ENCODE results near the gene CXCL16.

The CXCL16 gene

DNA sequence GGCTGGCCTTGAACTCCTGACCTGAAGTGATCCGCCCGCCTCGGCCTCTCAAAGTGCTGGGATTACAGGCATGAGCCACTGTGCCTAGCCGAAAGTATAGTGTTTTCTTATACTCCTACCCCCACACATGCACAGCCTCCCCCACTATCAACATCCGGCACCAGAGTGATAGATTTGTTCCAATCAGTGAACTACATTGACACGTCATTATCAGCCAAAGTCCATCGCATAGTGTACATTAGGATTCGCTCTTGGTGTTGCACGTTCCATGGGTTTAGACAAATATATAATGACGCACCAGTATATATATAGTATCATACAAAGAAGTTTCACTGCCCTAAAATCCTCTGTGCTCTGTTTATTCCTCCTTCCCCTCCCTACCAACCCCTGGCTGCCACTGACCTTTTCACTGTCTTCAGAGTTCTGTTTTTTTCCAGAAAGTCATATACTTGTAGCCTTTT lies 20.1 kb upstream of the CXCL16 start:
- no peak for DNase-seq
- in situ Hi-C loops (cut with HindIII; ENCODE audit: low pct_ligation_motif_present, low pct_unique_long_range_greater_than_20kb, low sequenced_read_pairs) = no loop called here

DNA sequence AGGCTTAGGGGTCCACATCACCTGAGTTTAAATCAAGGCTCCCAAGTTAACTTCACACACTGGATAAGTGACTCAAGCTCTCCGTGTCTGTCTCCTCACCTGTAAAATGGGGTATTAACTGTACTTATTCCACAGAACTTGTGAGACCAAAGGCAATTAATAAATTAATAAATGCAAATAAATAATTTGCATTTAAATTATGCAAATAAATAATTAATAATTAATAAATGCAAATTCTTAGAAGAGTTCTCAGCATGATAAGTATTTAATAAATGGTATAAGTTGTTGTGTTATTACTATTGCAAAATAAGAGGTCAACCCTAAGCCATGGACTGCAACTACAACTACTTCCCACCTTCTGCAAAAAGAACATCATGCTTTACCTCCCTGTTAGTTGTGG lies 13.7 kb upstream of the CXCL16 start:
- in situ Hi-C loops (cut with HindIII; ENCODE audit: low pct_ligation_motif_present, low pct_unique_long_range_greater_than_20kb, low sequenced_read_pairs) = no loop called here
- DNase-seq = no peak

DNA sequence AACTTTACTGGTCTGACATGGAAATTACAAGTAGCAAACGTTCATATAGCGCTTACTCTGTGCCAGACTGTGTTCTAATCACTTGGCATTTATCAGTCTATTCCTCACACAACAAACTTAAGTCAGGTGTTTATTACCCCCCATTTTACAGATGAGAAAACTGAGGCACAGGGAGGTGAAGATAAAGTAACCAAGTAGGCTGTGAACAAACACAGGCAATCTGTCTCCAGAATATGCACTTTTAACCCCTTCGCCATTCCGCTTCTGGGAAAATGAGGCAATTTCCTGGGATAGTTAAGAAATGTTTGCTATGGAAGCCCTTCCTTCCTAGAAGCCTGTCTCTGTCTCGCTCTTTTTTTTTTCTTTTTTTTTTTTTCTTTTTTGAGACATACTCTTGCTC lies 12.2 kb upstream of the CXCL16 start:
- DNase-seq = no peak
- in situ Hi-C loops (cut with HindIII; ENCODE audit: low pct_ligation_motif_present, low pct_unique_long_range_greater_than_20kb, low sequenced_read_pairs) = no loop called here

DNA sequence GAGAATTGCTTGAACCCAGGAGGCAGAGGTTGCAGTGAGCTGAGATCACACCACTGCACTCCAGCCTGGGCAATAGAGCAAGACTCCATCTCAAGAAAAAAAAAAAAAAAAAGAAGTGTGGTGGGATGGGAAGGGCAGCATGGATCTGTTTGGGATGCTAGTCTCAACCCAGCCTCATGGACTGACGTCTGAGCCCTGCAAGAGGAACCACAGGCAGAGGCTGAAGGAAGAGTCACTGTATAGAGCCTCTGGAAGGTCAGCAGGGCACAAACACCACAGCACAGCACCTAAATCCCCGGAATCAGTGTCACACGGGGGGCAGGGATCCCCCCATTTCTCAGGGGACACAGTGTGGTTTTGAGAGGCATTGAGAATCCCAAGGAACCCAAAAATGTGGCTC lies 10.9 kb upstream of the CXCL16 start:
- in situ Hi-C loops (cut with HindIII; ENCODE audit: low pct_ligation_motif_present, low pct_unique_long_range_greater_than_20kb, low sequenced_read_pairs) = no loop called here
- DNase-seq = no peak

DNA sequence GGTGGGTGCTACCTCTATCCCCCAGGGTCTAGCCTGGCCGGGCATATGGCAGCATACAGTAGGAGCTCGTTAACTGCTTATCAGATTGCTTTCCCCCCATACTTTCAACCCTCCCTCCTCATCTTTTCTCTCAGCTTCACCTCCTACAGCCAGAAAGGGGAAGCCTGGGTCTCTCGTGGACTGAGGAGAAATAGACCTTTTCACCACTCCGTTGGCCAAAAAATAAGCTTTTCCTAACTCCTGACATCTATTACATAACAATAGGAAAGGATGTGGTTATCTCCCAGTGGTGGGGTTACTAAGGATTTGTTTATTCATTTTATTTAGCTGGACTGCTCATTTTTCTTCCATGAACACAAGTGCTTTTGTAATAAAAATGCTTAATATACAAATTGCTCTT lies 9.0 kb upstream of the CXCL16 start:
- DNase-seq = no peak
- in situ Hi-C loops (cut with HindIII; ENCODE audit: low pct_ligation_motif_present, low pct_unique_long_range_greater_than_20kb, low sequenced_read_pairs) = no loop called here

DNA sequence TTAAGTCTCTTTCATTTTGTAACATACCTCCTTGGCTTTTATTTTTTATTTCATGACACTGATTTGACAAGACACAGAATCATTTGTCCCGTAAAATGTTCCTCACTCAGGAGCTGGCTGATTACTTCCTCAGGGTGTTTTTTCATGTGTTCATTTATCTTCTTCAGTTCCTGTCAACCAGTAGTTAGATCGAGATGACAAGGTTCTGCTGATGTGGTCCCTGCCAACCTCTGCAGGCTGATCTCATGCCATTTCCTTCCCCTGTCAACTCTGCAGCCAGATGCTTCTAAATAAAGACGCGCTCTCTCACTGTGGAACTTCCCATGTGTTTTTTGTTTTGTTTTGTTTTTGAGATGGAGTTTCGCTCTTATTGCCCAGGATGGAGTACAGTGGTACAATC lies 8.1 kb upstream of the CXCL16 start:
- no peak for DNase-seq

DNA sequence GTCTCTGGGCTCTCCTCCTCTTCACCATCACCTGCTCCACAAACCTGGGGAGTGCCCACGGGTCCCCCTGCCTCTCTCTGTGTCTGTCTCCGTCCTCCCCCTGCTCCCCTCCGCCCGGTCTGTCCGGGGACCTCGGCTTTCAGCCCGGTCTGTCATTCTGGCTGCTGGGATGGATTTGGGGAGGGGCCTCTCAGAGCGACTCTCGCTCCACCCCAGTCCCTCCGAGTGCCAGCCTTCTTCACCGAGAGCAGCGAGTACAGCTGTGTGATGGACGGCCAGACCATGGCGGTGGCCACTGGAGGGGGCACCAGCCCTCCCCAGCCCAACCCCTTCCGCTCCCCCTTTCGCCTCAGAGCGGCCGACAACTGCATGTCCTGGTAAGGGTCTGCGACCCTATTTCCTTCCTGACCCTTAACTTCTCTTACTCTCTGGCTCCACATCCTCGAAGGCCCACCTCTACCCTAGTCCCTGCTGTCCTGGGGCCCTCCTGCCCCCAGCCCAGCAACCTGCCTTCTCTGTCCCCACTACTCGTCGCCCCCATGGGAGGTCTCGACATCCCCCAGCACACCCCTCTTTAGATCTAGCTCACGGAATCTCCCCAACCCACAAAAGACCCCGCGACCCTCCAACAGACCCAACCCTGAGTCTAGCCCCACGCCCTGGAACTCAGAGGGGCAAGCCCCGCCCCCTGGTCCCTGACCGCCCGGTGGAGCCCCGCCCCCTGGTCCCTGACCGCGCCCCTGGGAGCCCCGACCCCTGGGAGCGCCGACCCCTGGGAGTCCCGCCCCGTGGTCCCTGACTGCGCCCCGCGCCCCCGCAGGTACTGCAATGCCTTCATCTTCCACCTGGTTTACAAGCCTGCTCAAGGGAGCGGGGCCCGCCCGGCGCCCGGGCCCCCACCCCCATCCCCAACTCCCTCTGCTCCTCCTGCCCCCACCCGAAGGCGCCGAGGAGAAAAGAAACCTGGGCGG lies 5.6 kb upstream of the CXCL16 start:
- in situ Hi-C loops (cut with HindIII; ENCODE audit: low pct_ligation_motif_present, low pct_unique_long_range_greater_than_20kb, low sequenced_read_pairs) = no loop called here
- no peak for DNase-seq

More for the DNA sequence above, 8.1 kb upstream of the CXCL16 start:
- in situ Hi-C loops (cut with HindIII; ENCODE audit: low pct_ligation_motif_present, low pct_unique_long_range_greater_than_20kb, low sequenced_read_pairs) = no loop called here

DNA sequence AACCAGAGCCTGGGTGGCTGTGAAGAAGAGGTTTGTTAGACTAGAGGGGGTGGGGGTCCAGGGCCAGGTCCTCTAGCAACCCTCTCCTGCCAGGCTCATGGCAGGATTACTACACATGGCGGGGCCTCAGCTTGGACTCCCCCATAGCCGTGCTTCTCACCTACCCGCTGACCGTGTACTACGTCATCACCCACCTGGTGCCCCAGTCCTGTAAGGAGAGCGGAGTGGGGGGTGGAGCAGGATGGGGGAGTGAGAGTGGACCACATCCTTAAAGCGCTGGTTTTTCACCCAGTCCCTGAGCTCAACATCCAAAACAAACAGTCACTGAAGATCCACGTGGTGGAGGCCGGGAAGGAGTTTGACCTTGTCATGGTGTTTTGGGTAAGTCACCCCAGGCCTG lies 4.2 kb upstream of the CXCL16 start:
- in situ Hi-C loops (cut with HindIII; ENCODE audit: low pct_ligation_motif_present, low pct_unique_long_range_greater_than_20kb, low sequenced_read_pairs) = no loop called here
- DNase-seq = no peak

DNA sequence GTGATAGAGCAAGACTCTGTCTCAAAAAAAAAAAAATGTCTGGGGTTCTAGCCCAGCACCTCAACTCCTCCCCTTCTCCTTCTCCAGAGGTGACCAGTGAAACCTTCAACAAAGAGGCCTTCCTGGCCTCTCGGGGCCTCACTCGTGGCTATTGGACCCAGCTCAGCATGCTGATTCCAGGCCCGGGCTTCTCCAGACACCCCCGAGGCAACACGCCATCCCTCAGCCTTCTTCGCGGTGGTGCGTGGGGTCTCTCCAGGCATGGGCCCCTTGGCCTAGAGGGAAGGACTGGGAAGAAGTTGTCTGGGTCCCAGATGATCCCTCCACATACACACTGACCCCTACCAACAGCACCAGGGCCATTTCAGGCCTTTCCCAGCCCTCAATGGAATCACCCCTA lies 3.5 kb upstream of the CXCL16 start:
- DNase-seq = no peak
- in situ Hi-C loops (cut with HindIII; ENCODE audit: low pct_ligation_motif_present, low pct_unique_long_range_greater_than_20kb, low sequenced_read_pairs) = no loop called here

DNA sequence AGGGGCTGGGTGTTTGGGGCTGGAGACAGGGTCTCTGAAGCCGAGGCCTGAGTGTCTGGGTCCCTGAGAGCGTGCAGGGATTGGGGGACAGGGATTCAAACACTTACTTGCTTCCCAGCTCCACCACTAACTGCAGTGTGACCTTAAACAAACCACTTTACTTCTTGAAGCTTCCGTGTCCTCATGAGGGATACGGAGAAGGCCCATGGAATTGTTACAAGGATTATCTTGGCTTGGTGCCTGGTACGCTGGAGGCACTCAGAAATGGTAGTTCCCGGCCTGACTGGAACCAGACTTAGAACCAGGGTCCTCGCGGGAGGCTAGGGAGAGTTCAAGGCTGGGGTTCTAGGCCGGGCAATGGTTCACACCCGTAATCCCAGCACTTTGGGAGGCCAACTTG lies 2.9 kb upstream of the CXCL16 start:
- in situ Hi-C loops (cut with HindIII; ENCODE audit: low pct_ligation_motif_present, low pct_unique_long_range_greater_than_20kb, low sequenced_read_pairs) = no loop called here
- DNase-seq = no peak

DNA sequence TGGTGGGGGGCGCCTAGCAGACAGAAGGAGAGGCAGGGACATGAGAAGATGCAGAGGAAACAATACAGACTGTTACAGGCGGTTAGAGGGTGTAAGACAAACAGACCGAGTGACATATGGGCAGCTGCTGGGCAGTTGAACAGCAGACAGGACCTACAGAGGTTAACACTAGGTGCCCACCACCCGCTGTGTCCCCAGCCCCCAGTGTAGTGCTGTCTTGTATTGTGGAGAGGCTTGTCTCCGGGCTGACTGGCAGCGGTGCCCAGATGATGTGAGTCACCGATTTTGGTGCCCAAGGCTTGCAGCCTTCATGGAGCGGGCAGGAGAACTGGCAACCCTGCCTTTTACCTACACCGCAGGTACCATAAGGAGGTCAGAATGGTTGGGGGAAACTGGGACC lies 2.4 kb upstream of the CXCL16 start:
- in situ Hi-C loops (cut with HindIII; ENCODE audit: low pct_ligation_motif_present, low pct_unique_long_range_greater_than_20kb, low sequenced_read_pairs) = no loop called here
- DNase-seq = no peak

DNA sequence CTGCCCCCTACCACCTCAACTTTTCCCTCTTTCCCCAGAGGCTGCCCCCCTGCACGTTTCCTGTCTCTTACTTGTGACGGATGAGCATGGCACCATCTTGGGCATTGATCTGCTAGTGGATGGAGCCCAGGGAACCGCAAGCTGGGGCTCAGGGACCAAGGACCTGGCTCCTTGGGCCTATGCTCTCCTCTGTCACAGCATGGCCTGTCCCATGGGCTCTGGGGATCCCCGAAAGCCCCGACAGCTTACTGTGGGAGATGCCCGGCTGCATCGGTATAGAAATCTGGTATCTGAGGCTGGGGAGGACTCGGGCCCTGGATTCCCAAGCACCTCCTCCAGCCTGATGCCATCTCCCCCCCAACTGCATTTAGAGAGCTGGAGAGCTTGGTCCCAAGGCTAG lies 1.8 kb upstream of the CXCL16 start:
- in situ Hi-C loops (cut with HindIII; ENCODE audit: low pct_ligation_motif_present, low pct_unique_long_range_greater_than_20kb, low sequenced_read_pairs) = no loop called here

DNA sequence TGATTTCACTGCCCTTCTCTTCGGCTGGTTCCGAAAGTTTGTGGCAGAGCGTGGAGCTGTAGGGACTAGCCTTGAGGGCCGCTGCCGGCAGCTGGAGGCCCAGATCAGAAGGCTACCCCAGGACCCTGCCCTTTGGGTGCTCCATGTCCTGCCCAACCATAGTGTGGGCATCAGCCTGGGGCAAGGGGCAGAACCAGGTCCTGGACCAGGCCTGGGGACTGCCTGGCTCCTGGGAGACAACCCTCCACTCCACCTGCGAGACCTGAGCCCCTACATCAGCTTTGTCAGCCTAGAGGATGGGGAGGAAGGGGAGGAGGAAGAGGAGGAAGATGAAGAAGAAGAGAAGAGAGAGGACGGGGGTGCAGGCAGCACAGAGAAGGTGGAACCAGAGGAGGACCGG lies 856 bp upstream of the CXCL16 start:
- DNase-seq = no peak
- in situ Hi-C loops (cut with HindIII; ENCODE audit: low pct_ligation_motif_present, low pct_unique_long_range_greater_than_20kb, low sequenced_read_pairs) = no loop called here

More for the DNA sequence above, 1.8 kb upstream of the CXCL16 start:
- DNase-seq = no peak

DNA sequence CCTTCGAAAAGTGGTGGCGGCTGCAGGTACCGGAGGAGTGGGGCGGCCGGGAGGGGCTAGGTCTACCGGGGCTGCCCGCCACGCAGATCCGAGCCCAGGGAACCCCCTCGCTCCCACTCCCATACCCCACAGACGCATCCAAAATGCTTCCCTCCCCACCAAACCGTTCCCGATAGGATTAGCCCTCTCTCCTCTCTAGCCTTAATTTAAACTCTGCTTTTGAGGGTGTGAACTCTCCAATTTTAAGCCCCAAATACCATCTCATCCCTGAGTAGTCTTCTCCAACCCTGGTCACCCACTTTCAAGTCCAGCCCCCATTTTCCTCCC lies 260 bp upstream of the CXCL16 start:
- no peak for DNase-seq
- in situ Hi-C loops (cut with HindIII; ENCODE audit: low pct_ligation_motif_present, low pct_unique_long_range_greater_than_20kb, low sequenced_read_pairs) = no loop called here

DNA sequence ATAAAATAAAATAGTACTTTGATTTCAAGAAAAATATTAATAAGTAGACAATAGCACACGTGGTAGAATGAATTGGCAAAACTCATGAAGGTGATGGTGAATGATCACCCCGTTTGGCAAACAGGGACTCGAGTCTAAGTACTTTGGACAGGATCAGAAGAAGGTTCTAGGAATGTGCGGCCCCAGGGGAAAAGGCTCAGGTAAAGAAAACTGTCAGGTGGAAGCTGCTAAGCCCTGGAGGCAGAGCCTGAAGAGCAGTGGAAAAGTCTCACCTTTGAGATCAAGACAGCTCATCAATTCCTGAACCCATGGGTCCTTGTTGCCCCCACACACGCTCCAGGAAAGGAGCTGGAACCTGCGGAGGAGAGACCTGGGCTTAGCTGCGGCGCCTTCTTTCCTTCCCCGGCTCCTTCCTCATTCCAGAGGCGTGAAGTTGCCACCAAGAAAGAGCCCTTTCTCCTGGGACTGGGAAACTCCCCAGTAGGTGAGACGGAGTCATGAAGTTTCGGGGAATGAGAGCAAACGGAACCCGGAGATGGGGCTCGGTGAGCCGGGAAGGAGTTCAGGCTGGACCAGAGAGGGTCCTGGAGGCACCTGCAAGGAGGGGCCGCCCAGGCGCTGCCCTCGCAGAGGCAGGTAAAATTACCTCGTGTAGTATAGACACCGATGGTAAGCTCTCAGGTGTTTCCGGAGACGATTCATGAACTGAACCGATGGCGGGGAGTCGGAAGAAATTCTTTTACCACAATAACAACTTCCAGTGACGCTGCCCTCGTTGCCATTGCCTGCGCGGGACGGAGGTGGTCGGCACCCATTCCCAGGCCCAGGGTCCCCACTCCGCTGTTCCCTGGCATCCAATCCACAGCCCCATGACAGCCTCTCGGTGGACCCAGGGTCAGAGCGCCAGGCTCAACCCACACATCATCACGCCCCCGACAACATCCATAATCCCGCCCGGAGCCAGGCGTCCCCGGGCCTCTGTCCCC lies 1.3 kb downstream of the CXCL16 start:
- in situ Hi-C loops (cut with HindIII; ENCODE audit: low pct_ligation_motif_present, low pct_unique_long_range_greater_than_20kb, low sequenced_read_pairs) = no loop called here
- peak; percentile 25 for DNase-seq

DNA sequence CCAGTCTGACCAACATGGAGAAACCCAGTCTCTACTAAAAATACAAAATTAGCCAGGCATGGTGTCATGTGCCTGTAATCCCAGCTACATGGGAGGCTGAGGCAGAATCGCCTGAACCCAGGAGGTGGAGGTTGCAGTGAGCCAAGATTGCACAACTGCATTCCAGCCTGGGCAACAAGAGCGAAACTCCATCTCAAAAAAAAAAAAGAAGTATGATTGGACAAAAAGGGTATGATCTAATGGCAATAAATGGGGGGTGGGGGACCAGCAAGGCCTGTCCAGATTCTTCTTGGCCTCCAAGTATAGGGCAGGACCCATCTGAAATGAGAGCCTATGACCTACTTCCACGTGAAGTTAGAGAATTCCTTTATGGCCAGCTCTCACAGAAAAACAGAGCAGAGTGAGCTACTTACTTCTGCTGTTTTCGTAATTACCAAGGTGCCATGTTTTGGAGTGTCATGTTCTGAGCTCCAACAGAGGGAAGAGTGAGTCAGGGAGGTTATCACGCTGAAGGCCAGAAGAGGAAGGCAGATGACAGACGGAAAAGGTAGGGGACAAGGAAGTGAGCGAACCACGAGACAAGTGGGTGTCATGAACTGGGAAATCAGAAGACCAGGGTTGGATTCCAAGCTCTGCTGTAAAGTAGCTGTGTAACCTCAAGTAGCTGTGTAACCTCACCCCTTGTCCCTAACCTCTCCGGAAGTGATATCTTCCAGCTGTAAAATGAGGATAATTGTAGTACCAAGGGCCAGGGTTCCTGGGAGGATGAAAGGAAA lies 3.7 kb downstream of the CXCL16 start:
- in situ Hi-C loops (cut with HindIII; ENCODE audit: low pct_ligation_motif_present, low pct_unique_long_range_greater_than_20kb, low sequenced_read_pairs) = no loop called here

DNA sequence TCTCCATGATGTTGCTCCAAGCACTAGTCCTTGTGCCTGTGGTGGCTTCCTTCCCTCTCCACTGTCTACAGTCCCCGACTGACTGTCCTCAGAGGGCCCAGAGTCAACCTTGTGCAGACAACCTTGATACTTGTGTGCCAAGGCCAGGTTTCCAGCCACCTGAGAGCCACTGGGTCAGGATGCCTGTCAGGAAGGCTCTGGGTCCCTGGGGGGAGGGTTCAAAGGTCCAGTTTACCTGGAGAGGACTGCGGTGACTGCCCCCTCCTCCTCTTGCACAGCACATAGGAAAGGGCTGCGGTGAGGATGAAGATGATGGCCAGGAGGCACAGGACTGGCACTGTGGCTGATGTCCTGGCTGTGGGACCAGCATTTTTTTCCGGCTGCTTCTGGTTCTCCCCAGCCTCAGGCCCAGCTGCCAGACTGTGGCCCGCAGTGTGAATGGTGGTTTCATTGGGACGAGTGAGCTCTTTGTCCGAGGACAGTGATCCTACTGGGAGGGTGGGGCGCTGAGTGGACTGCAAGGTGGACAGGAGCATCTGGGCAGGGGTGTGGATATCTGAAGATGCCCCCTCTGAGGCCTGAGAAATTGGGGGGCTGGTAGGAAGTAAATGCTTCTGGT lies 4.8 kb downstream of the CXCL16 start:
- no peak for DNase-seq
- in situ Hi-C loops (cut with HindIII; ENCODE audit: low pct_ligation_motif_present, low pct_unique_long_range_greater_than_20kb, low sequenced_read_pairs) = no loop called here

More for the DNA sequence above, 3.7 kb downstream of the CXCL16 start:
- no peak for DNase-seq

DNA sequence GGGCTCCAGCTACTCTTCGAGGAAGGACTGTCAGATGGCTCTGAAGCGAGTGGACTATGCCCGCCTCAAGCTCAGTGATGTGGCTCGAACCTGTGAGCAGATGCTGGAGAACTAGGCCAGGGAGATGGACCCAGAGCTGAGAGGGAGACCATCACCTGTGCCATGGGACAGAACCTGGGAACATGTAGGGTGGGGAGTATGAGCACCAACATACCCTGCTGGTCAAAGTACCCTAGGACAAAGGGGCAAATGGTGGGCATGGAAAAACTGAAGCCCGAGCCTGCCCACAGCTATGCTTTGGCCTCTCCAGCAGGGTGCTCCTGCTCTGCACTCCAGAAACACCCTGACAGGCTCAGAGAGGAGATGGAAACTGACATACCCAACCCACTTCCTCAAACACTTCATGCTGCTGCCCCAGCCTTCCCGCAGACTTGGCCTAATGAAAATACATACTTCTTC lies 6.6 kb downstream of the CXCL16 start:
- no peak for DNase-seq

More for the DNA sequence above, 6.6 kb downstream of the CXCL16 start:
- in situ Hi-C loops (cut with HindIII; ENCODE audit: low pct_ligation_motif_present, low pct_unique_long_range_greater_than_20kb, low sequenced_read_pairs) = no loop called here
